Hematopoietic multipotent progenitor cell treated with erythropoietin and hydrocortisone succinate and interleukin-3 and kit ligand, for 17 days (in vitro differentiated cells): ENCODE data around the gene TRPV6.

Experiments used
- DNase-seq: peaks from one replicate; pipeline ENCODE4 v3.0.0-alpha.2; 2015; ENCODE audit warnings: low spot score

Gene TRPV6

DNA sequence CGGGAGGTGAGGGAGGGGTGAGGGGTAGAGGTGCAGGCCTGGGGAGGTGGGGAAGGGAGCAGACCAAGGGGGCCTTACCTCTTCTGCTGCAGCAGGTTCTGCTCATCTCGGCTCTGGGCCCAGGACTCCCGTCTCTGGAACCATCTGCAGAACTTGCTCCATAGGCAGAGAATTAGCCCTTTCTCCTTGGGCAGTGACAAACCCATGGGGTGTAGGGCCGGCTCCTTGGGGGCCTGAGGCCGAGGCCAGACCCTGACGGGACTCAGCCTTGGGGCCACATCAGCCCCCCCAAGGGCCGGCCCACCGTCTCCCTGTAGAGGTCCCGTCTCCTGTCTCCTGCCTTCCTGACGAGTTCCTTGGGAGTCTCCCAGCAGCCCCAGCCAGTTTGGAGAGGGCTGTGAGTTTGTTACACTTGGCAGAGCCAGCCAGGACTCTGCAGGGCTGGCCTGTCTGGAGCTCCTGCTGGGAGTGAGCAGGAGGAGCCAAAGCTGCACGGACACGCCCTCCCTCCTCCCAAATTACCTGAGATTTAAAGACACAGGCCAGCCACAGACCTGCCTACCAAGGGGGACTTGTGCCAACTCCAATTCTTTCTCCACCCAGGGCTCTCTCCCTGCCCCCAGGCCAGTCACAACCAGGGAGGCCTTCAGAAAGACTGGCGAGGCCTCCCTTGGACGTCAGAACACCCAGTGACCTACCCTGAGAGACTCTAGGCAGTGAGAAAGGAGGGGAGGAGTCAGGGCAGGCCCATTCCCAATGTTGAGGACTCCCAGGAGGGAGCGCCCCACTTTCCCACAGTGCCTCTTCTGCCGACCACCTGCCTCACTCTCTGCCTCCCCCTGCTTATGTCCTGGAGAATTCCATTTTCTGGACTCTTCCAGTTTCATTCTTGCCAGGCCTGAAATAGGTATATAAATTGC is at the start of gene TRPV6:
Gene TRPV6, minus strand, starts transcription at position 435 of the 920 bp plus-strand sequence.
- DNase-seq, result no peak

DNA sequence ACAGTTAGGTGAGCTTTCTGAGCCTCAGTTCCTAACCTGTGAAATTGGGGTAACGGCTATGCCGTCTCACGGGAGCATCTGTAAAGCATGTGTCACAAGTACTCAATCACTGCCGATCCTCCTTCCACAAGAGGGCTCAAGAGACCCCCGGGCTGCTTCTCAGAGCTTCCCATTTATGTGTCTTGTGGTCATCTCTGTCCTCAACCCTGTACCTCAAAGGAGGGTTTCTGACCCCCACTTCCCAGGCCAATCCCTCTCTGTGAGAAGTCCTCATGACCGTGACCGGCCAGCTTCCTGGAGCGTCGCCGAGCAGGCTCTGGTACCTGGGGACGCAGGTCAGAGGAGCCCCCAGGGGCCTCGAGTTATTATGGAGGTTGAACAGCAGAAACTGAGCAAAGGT is 48.5 kb upstream of the TRPV6 start:
- no peak for DNase-seq

DNA sequence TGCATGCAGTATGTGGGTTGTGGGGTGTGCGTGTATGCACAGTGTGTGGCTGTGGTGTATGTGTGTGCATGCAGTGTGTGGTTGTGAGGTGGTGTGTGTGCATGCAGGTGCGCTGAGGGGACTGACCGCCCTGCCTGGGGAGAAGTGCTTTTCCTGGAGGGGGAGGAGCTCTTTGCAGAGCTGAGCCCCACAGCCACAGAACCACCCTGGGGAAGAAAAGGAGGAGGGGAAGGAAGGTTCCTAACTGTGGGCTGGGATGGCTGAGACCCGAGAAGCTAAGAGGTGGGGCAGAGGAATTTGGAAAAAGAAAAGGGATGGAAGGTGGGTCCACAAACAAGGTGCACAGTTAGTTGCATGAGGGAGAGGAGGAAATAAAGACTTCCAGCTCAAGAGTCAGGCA is 48.1 kb upstream of the TRPV6 start, which contains the start of gene TRPV5:
Gene TRPV5, minus strand, starts transcription at position 123 of the 400 bp plus-strand sequence. CDS start 287 bp downstream, outside the sequence.
- no peak for DNase-seq

DNA sequence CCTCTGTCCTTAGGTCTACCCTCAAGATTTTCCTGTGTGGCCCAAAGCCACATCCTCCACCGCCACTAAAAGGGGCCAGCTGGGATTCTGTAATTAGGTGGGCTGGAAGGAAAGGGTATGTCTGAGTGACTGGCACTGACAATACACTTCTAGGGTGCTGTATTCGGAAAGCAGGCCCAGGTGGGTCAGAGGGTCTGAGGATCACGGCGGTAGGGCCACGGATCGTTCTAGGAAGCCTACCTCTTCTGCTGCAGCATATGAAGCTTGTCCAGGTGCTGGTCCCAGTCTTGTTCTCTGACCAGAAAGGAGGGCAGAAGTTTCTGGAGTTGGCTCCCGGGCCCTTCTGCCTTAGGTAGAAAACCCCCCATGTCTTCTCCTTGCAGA is 47.5 kb upstream of the TRPV6 start:
- no peak for DNase-seq

DNA sequence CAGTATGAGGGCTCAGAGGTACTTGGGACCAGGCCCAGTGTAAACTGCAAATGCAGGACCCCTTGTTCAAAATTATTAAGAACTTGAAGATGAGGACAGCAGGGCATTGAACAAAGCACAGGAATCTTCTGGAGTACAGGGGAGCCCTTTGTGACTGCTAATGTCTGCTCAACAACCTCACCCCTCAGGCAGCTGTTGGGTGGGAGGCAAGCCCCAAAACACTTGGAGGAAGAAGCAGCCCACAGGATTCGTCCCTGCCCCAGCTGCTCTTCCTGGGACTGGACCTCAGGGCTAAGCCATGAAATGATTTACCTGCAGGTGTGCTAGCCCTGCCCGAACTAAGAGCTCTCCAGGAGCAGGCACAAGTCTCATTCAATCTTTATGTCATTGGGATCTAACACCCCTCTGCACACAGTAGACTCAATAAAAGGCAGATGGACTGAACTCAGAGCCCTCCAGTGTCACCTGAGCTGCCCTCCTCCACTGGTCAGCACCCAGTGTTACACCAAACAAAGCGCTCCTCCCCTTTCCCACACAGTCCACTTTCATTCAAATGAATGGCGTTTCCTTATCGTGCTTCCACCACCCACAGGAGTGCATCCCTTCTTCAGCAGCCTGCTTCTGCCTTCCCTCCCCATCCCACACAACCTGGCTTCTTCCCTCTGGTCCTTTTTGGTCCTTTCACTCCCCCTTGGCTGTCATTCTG is 47.0 kb upstream of the TRPV6 start:
- DNase-seq, result no peak

DNA sequence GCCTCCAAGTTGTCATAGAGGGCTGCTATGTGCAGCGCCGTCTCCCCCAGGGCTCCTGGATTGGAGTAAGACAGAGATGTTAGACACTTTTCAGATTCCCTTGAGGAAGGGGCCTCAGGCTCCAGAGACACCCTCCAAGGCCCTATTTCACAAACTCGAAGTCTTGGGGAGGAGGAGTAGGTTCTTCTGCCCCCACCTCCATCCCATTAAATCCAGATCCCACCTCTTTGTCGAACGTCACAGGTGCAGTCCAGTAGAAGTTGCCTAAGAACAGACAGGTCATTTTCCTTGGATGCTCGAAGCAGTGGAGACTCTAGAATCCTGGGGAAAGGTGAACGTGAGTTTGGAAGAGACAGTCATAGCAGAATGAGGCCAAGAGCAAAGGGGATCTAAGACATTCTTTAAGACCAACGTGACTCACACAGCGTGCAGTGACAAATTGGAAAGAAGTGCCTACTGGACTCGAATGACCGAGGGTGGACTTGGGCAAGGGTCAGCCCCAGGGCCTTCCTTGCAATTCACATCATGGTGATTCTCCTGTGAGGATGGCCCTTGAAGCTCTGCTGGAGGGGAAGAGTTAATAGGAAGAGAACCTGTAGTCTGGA is 44.7 kb upstream of the TRPV6 start:
- no peak for DNase-seq

- DNase-seq, result no peak
These were observed 42.4 kb upstream of the TRPV6 start for GRCh38 chr7:142927949-142928348.

DNA sequence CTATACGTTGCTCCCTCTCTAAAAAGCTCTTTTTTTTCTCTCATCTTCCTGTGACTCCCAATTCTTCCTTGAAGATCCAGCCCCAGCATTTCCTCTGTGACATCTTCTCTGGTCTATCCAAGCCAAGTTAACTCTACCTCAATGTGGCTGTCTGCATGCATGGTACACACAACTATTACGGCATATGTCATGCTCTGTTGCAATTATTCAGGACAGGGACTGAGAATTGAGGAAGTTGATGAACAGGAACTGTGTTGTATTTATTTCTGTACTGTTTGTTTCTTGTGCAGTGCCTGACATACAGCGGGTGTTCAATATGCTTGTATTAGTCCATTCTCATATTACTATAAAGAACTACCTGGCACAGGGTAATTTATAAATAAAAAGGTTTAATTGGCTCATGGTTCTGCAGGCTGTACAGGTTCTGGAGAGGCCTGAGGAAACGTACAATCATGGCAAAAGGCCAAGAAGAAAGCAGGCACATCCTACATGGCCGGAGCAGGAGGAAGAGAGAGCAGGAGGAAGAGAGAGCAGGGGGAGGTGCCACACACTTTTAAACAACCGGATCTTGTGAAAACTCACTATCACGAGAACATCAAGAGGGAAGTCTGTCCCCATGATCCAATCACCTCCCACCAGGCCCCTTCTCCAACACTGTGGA is 41.7 kb upstream of the TRPV6 start:
- no peak for DNase-seq

GRCh38 chr7:142925413-142925812 is 39.9 kb upstream of the TRPV6 start:
- peak; percentile 32 for DNase-seq

DNA sequence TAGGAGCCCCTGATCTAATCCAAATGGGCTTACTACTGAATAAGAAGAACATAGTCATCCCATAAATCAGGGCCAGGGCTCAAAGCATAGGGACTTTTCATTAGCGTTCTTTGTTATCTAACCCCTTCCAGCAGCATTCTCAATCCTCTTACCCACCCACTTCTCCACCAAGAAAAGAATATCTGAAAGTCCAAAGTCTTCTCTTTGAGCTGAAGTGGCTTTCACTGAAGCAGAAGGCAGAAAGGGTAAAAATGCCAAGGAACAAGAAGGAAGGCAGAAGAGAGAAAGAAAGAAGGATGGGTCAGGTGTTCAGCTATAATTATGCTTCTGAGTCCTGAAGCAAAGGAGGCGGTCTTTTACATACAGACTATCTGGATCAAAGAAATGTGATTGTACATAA is 37.8 kb upstream of the TRPV6 start:
- DNase-seq, result no peak

GRCh38 chr7:142919656-142920055 is 34.1 kb upstream of the TRPV6 start:
- DNase-seq, result no peak

- no peak for DNase-seq
These were observed 33.4 kb upstream of the TRPV6 start for GRCh38 chr7:142918901-142919300.

- no peak for DNase-seq
These were observed 31.9 kb upstream of the TRPV6 start for GRCh38 chr7:142917447-142917846.

DNA sequence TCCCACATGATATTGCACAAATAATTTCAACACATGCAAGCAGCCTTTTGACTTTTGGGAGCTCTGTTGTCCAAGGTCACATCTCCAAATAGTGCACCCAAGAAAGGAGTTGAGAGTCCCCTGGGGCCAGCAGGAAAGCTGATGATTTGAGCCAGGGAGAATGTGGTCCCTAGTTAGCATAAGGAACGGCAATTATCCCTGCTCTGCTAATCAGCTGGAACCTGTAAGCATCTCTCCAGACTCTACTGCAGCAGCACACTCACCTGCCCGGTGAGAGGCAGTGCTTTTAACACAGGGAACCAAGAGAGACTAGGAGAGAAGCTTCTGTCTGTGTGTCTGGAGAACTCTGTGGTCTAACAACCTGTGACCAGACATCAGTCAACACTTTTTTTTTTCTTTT is 31.0 kb upstream of the TRPV6 start:
- DNase-seq, result no peak

DNA sequence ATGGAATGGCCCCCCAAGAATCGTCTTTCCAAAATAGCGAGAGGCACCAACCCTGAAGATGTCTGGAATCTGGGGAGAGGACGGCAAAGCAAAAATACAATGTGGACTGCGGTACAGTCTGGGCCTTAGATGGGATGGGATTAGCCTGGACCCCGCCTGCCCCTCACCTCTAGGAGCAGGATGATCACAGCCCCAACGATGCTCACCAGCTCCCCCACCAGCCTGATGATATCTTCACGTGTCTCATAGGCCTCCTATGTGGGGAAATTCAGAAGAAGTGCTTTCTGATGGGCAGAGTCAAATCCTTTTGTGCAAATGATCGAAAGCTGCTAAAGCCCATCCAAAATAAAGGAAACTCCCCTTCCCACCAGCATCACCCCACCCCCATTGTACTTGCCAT is 29.8 kb upstream of the TRPV6 start:
- DNase-seq, result no peak

DNA sequence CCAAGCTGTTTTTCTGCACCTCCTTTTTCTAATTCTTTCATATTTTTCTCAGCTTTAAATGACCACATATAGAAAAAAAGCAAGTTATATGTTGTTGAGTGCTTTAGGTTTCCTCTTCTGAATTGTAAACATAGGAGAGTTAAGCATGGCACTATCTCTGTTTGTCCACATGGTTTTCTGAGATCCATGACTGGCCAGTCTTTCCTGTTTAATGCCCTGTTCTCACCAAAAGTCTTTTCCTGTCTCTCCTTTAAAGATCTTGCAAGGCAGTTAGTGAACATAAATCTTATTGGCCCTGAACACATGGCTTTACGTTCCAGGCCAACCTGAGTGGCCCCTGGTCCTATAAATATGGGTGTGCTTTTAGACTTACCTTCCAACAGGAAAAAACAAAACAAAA is 28.6 kb upstream of the TRPV6 start:
- DNase-seq, result no peak

DNA sequence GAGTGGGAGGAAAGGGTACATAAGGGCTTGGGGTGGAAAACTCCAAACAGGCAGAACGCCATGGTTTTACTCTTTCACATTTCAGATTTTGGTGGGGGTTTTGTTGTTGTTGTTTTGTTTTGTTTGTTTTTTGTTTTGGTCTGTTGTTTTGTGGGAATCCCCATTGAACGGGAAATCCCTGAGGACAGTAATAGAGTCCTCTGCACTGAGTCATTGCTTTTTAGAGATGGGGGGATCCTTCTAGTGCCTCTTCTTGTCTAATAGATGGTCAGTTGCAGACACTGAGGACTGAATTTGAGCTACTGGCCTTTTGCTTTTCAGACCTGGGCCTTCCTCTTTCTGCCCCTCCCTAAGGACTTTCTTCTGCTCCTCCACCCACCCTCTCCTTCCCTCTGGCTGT is 28.0 kb upstream of the TRPV6 start:
- no peak for DNase-seq

GRCh38 chr7:142913051-142913450 is 27.5 kb upstream of the TRPV6 start:
- DNase-seq, result no peak

DNA sequence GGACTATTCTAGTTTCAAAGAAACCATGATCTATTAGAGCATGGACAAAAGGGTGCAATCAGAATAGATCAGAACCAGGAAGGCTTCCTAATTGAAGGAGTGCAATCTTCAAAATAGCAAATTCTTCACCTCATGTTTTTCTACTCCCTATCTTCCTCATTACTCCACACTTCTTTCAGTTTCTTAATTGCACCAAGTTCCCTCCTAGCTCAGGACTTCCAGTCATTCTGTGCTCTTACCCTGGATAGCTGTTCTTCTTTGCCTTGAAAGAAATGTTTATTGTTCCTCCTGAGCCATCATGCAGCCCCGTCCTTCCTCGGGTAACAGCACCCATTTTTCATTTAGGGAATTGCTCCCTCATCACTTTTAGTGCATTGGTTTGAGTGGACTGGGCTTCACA is 24.9 kb upstream of the TRPV6 start:
- no peak for DNase-seq

DNA sequence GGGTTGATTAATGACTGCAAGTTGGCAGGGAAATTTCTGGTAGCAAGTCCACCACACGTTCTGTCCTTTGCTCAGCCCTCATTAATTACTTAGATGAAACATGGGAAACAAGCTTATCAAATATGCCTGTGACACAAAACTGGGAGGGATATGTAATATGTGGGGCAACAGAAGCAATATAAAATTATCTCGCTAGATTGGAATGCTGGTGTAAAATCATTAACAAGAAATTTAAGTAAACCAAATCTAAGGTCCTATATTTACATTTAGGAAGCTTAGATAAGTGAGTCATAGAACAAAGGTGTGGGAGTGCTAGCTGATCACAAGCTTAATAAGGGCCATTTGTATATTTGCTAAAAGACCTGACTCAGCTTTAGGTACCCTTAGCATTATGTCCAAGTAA is 24.5 kb upstream of the TRPV6 start:
- DNase-seq, result no peak

GRCh38 chr7:142908921-142909890 is 23.7 kb upstream of the TRPV6 start:
- DNase-seq, result peak; percentile 39
